PC-9 (cell line): ENCODE measurements around the gene AIFM1.

Source experiments
- CTCF ChIP-seq: fragments of 200-600 bp; sonication (generic); conservative IDR thresholded peaks from 2 replicates; pipeline ENCODE4 v1.6.1; 2017; ENCODE audit warnings: mixed run types, antibody characterized with exemption, mild to moderate bottlenecking, moderate library complexity
- EZH2 ChIP-seq: fragments of 200-600 bp; sonication (generic); IDR thresholded peaks from 2 replicates; pipeline ENCODE4 v1.8.0; 2017; ENCODE audit warnings: antibody characterized with exemption, low read depth

GRCh38 chrX:130166503-130166777 lies 799 bp upstream of the AIFM1 start:
- TF ChIP-seq CTCF (no peak), EZH2 (no peak)
